ENCODE data around the gene ATP2B2.

Gene ATP2B2

DNA sequence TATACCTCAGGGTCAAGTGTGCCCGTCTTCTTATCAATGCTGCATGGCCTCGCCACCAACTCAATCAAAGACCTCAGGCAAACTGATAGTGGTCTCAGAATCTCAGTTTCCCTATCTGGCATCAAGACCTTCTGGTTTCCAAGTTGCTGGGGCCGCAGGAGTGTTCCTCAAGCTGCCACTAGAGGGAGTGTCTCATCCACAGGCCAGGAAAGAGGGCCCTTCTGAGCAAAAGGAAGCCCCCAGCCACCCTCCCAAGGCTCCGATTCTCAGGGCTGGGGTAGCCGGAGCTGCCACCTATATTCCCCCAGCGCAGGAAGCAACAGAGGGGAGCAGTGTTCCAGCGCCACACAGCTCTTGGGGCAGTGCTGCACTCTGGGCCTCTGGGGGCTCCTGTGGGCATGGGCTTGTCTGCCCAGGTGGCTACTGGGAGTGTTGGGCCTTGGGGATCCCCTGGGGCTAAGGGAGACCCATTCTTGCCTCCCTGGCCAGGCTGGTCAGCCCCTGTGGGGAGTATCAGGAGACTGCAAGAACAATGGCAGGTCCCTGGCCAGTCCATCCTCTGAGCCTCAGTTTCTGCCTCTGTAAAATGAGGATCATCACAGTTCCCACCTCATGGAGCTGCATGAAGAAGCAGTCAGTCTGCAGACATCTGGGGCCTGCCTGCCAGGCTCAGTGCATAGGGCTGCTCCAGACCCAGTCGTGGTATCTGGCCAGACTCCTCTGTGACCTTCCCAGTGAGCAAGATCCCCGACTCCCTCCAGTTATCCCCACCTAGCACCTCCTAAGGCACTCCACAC is 161.0 kb downstream of the ATP2B2 start:
- Histone ChIP-seq H4K20me1 (ENCODE audit: insufficient read depth, low read length) (no peaks in the 10 kb centered on the region), H3K4me1 (ENCODE audit: low read length) (no peaks in the 10 kb centered on the region), H3K9me3 (ENCODE audit: insufficient read depth, low read length) (no peaks in the 10 kb centered on the region), H3K79me2 (ENCODE audit: low read length) (no peaks in the 10 kb centered on the region), H3K27ac (ENCODE audit: low read length) (no peak overlapping the region), H3K4me3 (ENCODE audit: low read length) (no peak overlapping the region), H3K9ac (ENCODE audit: low read length) (no peak overlapping the region), H3K27me3 (ENCODE audit: low read depth, low read length) (peaks cover 9% of the 10 kb centered on the region; the same call in 1 of the 2 replicates), H2AFZ (ENCODE audit: low read depth, low read length) (no peak overlapping the region), H3K4me2 (ENCODE audit: low read length) (no peak overlapping the region), H3K36me3 (replicated peaks; ENCODE audit: low read depth, low read length) (no peaks in the 10 kb centered on the region)
- TF ChIP-seq, protein P1, sequence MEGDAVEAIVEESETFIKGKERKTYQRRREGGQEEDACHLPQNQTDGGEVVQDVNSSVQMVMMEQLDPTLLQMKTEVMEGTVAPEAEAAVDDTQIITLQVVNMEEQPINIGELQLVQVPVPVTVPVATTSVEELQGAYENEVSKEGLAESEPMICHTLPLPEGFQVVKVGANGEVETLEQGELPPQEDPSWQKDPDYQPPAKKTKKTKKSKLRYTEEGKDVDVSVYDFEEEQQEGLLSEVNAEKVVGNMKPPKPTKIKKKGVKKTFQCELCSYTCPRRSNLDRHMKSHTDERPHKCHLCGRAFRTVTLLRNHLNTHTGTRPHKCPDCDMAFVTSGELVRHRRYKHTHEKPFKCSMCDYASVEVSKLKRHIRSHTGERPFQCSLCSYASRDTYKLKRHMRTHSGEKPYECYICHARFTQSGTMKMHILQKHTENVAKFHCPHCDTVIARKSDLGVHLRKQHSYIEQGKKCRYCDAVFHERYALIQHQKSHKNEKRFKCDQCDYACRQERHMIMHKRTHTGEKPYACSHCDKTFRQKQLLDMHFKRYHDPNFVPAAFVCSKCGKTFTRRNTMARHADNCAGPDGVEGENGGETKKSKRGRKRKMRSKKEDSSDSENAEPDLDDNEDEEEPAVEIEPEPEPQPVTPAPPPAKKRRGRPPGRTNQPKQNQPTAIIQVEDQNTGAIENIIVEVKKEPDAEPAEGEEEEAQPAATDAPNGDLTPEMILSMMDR (IDR thresholded peaks at IDR 0.05; ENCODE audit: low read depth, low read length) = peak; percentile 95
- no peak for TF ChIP-seq EZH2phosphoT487 (IDR thresholded peaks at IDR 0.05; ENCODE audit: low read depth)

DNA sequence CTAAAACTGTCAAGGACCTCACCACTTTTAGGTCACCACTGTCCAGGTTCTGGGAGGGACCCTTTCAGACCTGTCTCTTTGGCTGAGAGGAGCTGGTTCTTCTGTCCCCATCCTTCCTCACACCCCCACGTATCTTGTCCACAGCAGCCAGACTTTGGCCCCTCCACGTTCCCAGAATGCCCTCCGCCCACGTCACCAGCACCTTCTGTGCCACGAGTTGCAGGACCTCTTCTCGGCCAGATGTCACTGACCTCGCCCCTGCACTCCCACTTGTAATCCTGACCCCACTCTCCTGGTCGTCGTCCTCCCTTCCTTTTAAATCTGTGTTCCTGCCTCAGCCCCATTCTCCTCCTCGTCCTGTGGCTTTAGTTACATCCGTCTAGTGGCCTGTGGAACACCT is 161.9 kb downstream of the ATP2B2 start:
- Histone ChIP-seq H4K20me1 (ENCODE audit: insufficient read depth, low read length) (no peaks in the 10 kb centered on the region), H3K36me3 (replicated peaks; ENCODE audit: low read depth, low read length) (no peaks in the 10 kb centered on the region), H3K4me2 (ENCODE audit: low read length) (no peak overlapping the region), H2AFZ (ENCODE audit: low read depth, low read length) (no peak overlapping the region), H3K9me3 (ENCODE audit: insufficient read depth, low read length) (no peaks in the 10 kb centered on the region), H3K27ac (ENCODE audit: low read length) (no peak overlapping the region), H3K4me3 (ENCODE audit: low read length) (no peak overlapping the region), H3K79me2 (ENCODE audit: low read length) (no peaks in the 10 kb centered on the region), H3K9ac (ENCODE audit: low read length) (no peak overlapping the region), H3K4me1 (ENCODE audit: low read length) (no peaks in the 10 kb centered on the region), H3K27me3 (ENCODE audit: low read depth, low read length) (peaks cover 9% of the 10 kb centered on the region; the same call in 1 of the 2 replicates)
- no peak for TF ChIP-seq EZH2phosphoT487 (IDR thresholded peaks at IDR 0.05; ENCODE audit: low read depth)
- TF ChIP-seq, protein P1 (IDR thresholded peaks at IDR 0.05; ENCODE audit: low read depth, low read length) = no peak

DNA sequence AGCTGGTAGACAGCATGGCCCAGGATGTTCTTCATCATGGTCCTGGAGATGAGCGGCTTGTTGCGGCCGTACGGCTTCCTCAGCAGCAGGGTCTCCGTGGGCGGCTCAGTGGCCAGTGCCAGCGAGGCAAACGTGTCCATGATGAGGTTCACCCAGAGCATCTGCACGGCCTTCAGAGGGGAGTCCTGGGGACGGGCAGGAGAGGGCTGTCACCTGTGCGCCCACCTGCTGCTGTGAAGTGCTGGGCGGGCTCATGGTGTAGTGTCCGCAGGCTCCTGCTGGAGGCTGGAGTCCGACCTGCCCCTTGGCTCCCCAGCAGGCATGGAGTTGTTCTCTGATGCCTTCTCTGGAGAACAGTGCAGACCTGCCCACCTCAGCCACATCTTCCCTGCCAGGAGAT is 162.6 kb downstream of the ATP2B2 start:
- no peaks in the 10 kb centered on the region for H3K4me1 ChIP-seq (ENCODE audit: low read length)
- peaks cover 9% of the 10 kb centered on the region; the same call in 1 of the 2 replicates for H3K27me3 ChIP-seq (ENCODE audit: low read depth, low read length)
- H3K4me2 ChIP-seq (ENCODE audit: low read length) = no peak overlapping the region
- H2AFZ ChIP-seq (ENCODE audit: low read depth, low read length) = no peak overlapping the region
- TF ChIP-seq EZH2phosphoT487 (IDR thresholded peaks at IDR 0.05; ENCODE audit: low read depth) = no peak
- TF ChIP-seq, protein P1 (IDR thresholded peaks at IDR 0.05; ENCODE audit: low read depth, low read length) = no peak
- no peaks in the 10 kb centered on the region for H3K9me3 ChIP-seq (ENCODE audit: insufficient read depth, low read length)
- H3K27ac ChIP-seq (ENCODE audit: low read length) = no peak overlapping the region
- H3K79me2 ChIP-seq (ENCODE audit: low read length) = no peaks in the 10 kb centered on the region
- H4K20me1 ChIP-seq (ENCODE audit: insufficient read depth, low read length) = no peaks in the 10 kb centered on the region
- H3K4me3 ChIP-seq (ENCODE audit: low read length) = no peak overlapping the region
- H3K9ac ChIP-seq (ENCODE audit: low read length) = no peak overlapping the region
- no peaks in the 10 kb centered on the region for H3K36me3 ChIP-seq (replicated peaks; ENCODE audit: low read depth, low read length)

DNA sequence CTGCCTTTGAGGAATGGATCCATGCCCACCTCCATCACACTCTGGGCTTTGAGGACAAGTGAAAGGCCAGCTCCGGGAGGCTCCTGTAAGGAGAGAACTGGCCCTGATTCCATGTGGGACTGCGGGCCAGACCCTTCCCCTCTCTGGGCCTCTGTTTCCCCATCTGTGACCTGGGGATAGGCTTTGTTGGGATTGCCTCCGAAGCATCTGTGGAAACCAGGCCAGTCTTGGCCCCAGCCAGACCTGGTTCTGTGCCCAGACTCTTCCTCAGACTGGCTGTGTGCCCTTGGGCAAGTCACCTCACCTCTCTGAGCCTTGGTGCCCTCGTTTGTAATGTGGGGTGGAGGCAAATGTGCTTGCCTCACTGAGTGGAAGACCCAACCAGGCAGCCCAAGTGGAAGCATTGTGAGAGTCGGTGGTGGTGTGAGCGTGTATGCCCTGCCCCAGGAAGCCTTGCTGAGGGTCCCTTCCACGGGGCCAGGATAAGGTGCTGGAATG is 163.4 kb downstream of the ATP2B2 start:
- no peaks in the 10 kb centered on the region for H3K4me1 ChIP-seq (ENCODE audit: low read length)
- no peaks in the 10 kb centered on the region for H3K36me3 ChIP-seq (replicated peaks; ENCODE audit: low read depth, low read length)
- H3K27me3 ChIP-seq (ENCODE audit: low read depth, low read length) = peaks cover 9% of the 10 kb centered on the region; the same call in 1 of the 2 replicates
- H4K20me1 ChIP-seq (ENCODE audit: insufficient read depth, low read length) = no peaks in the 10 kb centered on the region
- no peak overlapping the region for H3K4me2 ChIP-seq (ENCODE audit: low read length)
- TF ChIP-seq, protein P1 (IDR thresholded peaks at IDR 0.05; ENCODE audit: low read depth, low read length) = no peak
- no peak for TF ChIP-seq EZH2phosphoT487 (IDR thresholded peaks at IDR 0.05; ENCODE audit: low read depth)
- no peak overlapping the region for H3K27ac ChIP-seq (ENCODE audit: low read length)
- no peak overlapping the region for H3K9ac ChIP-seq (ENCODE audit: low read length)
- H3K9me3 ChIP-seq (ENCODE audit: insufficient read depth, low read length) = no peaks in the 10 kb centered on the region
- no peak overlapping the region for H3K4me3 ChIP-seq (ENCODE audit: low read length)
- H2AFZ ChIP-seq (ENCODE audit: low read depth, low read length) = no peak overlapping the region
- no peaks in the 10 kb centered on the region for H3K79me2 ChIP-seq (ENCODE audit: low read length)
